B cell (primary cell): Measurements from ENCODE around the gene ENG. TPM values are rescaled to one million over a fixed set of nuclear protein-coding genes. Genes with fewer than 3 reads are reported as not detected.
A peak's percentile ranks its signal among the peaks of the same experiment; 100 is the strongest.

Experiments used
- ATAC-seq: fragments of 200-7000 bp; cut with Tn5 transposase; one replicate; pipeline ENCODE4 v1.10.0; 2021; ENCODE audit warnings: low read depth, mild to moderate bottlenecking, moderate number of reproducible peaks, moderate library complexity
- CTCF ChIA-PET: fragments of 350-600 bp; sonication (Branson Sonifier 250); formaldehyde crosslinking; loops from one replicate; lab custom pipeline; 2021; ENCODE audit warnings: antibody characterized with exemption, inconsistent platforms; lab: Charles Lee
- POLR2A ChIA-PET: fragments of 350-600 bp; sonication (Branson Sonifier 250); formaldehyde crosslinking; loops from one replicate; lab custom pipeline; 2021; ENCODE audit warnings: antibody characterized with exemption; lab: Charles Lee
- DNase-seq: peaks from one replicate; pipeline ENCODE4 v3.0.0; 2013
- H2AFZ ChIP-seq: 2 replicates; pipeline ENCODE4 v1.6.1; 2012; ENCODE audit warnings: mild to moderate bottlenecking, low read depth, low read length; ENCODE audit not compliant: insufficient read depth, poor library complexity, severe bottlenecking
- H3K27ac ChIP-seq, 2 donors: 1 replicate in 1 of 2; 2 replicates in 1 of 2; pipeline ENCODE4 v1.5.1; 2012 to 2013; ENCODE audit warnings: low read length in 2 of 2, mild to moderate bottlenecking in 2 of 2, moderate library complexity in 1 of 2
- H3K27me3 ChIP-seq, 4 experiments: fragments of 200-600 bp in 1 of 4; sonication (generic) in 1 of 4; replicated peaks in 1 of 4; 1 replicate in 2 of 4; 2 replicates in 2 of 4; pipeline versions ENCODE4 v1.6.1 to v1.7.0; 2013 to 2016; ENCODE audit warnings: low read length in 3 of 4, mild to moderate bottlenecking in 2 of 4, mixed read lengths in 1 of 4, moderate library complexity in 1 of 4; ENCODE audit not compliant: insufficient read depth in 4 of 4, control insufficient read depth in 3 of 4; ENCODE audit errors: control extremely low read depth in 1 of 4
- H3K36me3 ChIP-seq, 2 experiments: replicated peaks in 1 of 2; 1 replicate in 1 of 2; 2 replicates in 1 of 2; pipeline versions ENCODE4 v1.6.1 to v1.7.1; 2013; ENCODE audit warnings: low read length in 1 of 2; ENCODE audit not compliant: insufficient read depth in 2 of 2, control insufficient read depth in 1 of 2; ENCODE audit errors: control extremely low read depth in 1 of 2, extremely low read depth in 1 of 2
- H3K4me1 ChIP-seq, 2 donors: fragments of 200-600 bp in 1 of 2; sonication (generic) in 1 of 2; 1 replicate in 1 of 2; 2 replicates in 1 of 2; pipeline versions ENCODE4 v1.5.1 to v1.6.1; 2013 to 2017; ENCODE audit warnings: low read length in 2 of 2; ENCODE audit not compliant: control insufficient read depth in 2 of 2, insufficient read depth in 2 of 2
- H3K4me2 ChIP-seq: replicated peaks from 2 replicates; pipeline ENCODE3; 2012; ENCODE audit warnings: mild to moderate bottlenecking, low read depth, low read length; ENCODE audit not compliant: poor library complexity, severe bottlenecking
- H3K4me3 ChIP-seq, 5 experiments: fragments of 200-600 bp in 1 of 5; sonication (generic) in 1 of 5; 1 replicate in 3 of 5; 2 replicates in 2 of 5; pipeline versions ENCODE4 v1.5.1 to v1.7.0; 2011 to 2016; ENCODE audit warnings: low read length in 4 of 5, mild to moderate bottlenecking in 4 of 5, low read depth in 2 of 5, control low read depth in 1 of 5, moderate library complexity in 1 of 5; ENCODE audit not compliant: insufficient read depth in 1 of 5; ENCODE audit errors: control extremely low read depth in 1 of 5, extremely low read depth in 1 of 5
- H3K79me2 ChIP-seq: fragments of 200-600 bp; sonication (generic); one replicate; pipeline ENCODE4 v1.6.0; 2016; ENCODE audit warnings: low read length; ENCODE audit not compliant: control insufficient read depth, insufficient read depth
- H3K9ac ChIP-seq: fragments of 200-600 bp; sonication (generic); 2 replicates; pipeline ENCODE4 v1.6.1; 2017; ENCODE audit warnings: mild to moderate bottlenecking, low read length, moderate library complexity
- H3K9me3 ChIP-seq, 3 donors: one replicate each; pipeline versions ENCODE4 v1.6.1 to v1.7.1; 2013; ENCODE audit warnings: low read length in 2 of 3; ENCODE audit not compliant: control insufficient read depth in 2 of 3, insufficient read depth in 1 of 3; ENCODE audit errors: control extremely low read depth in 1 of 3
- H4K20me1 ChIP-seq: 2 replicates; pipeline ENCODE4 v1.6.0; 2012; ENCODE audit warnings: mild to moderate bottlenecking, low read length; ENCODE audit not compliant: insufficient read depth, control insufficient read depth, poor library complexity, severe bottlenecking
- H3K27ac Mint-ChIP-seq: one replicate; pipeline ENCODE4 v1.8.0; 2021; ENCODE audit warnings: mixed read lengths
- H3K27me3 Mint-ChIP-seq: one replicate; pipeline ENCODE4 v1.8.0; 2021; ENCODE audit warnings: mixed read lengths
- H3K4me1 Mint-ChIP-seq: one replicate; pipeline ENCODE4 v1.8.0; 2021; ENCODE audit warnings: mixed read lengths
- H3K4me3 Mint-ChIP-seq: one replicate; pipeline ENCODE4 v1.8.0; 2021; ENCODE audit warnings: mixed read lengths
- H3K9me3 Mint-ChIP-seq: one replicate; pipeline ENCODE4 v1.8.0; 2022; ENCODE audit warnings: mixed read lengths; ENCODE audit not compliant: insufficient read depth
- EZH2 ChIP-seq: IDR thresholded peaks from 2 replicates; pipeline ENCODE4 v1.6.1; 2012; ENCODE audit warnings: borderline replicate concordance, low read depth, mild to moderate bottlenecking, moderate library complexity, low read length; ENCODE audit not compliant: insufficient read depth, poor library complexity, severe bottlenecking
- WGBS: methylation state at CpG from one replicate; pipeline ENCODE4 v1.1.5; 2013; ENCODE audit warnings: missing lambda C conversion rate; ENCODE audit not compliant: insufficient coverage; 5-methylcytosine and 5-hydroxymethylcytosine counted together
- intact Hi-C: fragments of 100-400 bp; cut with micrococcal nuclease; formaldehyde crosslinking; loops from one replicate; pipeline ENCODE4 v1.10.0; 2022
- polyA plus RNA-seq: library from polyadenylated mRNA; depleted of rRNA; stranded (reverse); fragments of >200 nt; gene quantifications from 2 replicates; pipeline ENCODE4 v1.2.3, GENCODE V29; 2012
- total RNA-seq, 2 donors: library from RNA; stranded (reverse); fragments of 120-200 nt in 1 of 2; gene quantifications; 1 replicate in 1 of 2; 2 replicates in 1 of 2; pipeline versions ENCODE4 v1.2.3 to v1.2.4, GENCODE V29; 2013 to 2022
- TF ChIP-seq, protein P1 (sequence below): fragments of 200-600 bp; IDR thresholded peaks from one replicate; pipeline ENCODE4 v1.8.0; 2022; ENCODE audit warnings: antibody characterized with exemption, mild to moderate bottlenecking

Gene ENG
- total and polyA plus RNA-seq, 2 donors (not counting 1 experiment from before 2014, with no cell fraction given): 5.4 to 12.6 TPM

DNA sequence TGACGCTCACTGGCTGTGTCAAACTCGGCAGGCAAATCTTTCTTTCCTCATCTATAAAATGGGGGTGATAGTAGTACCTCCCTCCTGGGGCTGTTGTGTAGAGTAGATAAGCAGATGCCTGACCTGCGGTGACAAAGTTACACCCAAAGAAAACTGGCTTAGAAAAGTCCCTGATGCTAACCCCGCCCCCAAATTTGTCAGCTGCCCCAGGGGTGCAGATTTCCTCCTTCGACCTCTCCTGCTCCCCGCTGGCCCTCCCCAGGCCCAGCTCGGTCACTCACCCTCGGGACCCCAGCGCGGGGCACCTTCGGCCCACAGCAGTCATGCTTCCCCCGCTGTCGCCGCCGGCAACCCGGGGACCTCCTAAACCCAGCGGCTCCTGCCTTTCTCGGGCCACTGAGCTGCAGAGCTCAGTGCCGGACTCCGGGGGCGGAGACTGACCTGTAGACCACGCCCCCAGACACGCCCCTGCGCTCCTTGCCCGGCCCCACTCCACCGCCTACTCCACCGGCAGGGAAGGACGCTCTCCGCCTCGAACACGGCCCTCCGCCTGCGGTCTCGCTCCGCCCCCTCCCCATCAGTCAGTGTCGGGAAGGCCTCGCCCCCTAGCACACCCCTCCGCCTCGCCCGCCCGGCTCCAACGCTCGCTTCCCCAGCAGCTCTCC, 83.4 kb downstream of the ENG start:
- Histone ChIP-seq H3K4me2 (peak overlapping the region; percentile 86), H3K9me3 (no peaks in the 10 kb centered on the region), H3K4me3 (peak overlapping the region; percentile 43 to 73 (median 64)), H3K36me3 (peaks cover 0 to 81% of the 10 kb centered on the region in 2 experiments), H2AFZ (peak overlapping the region; percentile 55), H3K79me2 (peaks cover 93% of the 10 kb centered on the region), H3K27ac (peak overlapping the region; percentile 77 to 94), H3K9ac (peak overlapping the region; percentile 68), H3K27me3 (no peaks in the 10 kb centered on the region), H3K4me1 (peaks cover 55 to 90% of the 10 kb centered on the region in 2 donors), H4K20me1 (peaks cover 97% of the 10 kb centered on the region)
- H3K27me3 Mint-ChIP-seq: no peaks in the 10 kb centered on the region
- intact Hi-C loops: loop anchor here (1.0 to 10.0 kb wide), 9 partner anchors 8 to 354 kb away; partner anchors contain the start of genes FPGS, PTGES2, PTRH1 and ST6GALNAC4
- WGBS: 2% methylated on average over 41 of the region's 43 CpGs
- peak overlapping the region; percentile 95 for H3K27ac Mint-ChIP-seq
- H3K9me3 Mint-ChIP-seq: no peaks in the 10 kb centered on the region
- H3K4me3 Mint-ChIP-seq: peak overlapping the region; percentile 94
- CTCF ChIA-PET: interaction anchor here (0.5 to 5.2 kb wide), 17 partner anchors 8 to 181 kb away, joined by 3 to 47 read pairs (median 4); partner anchors contain the start of genes CDK9, FPGS and TOR2A
- peak; percentile 95 for DNase-seq
- peak; percentile 86 for ATAC-seq
- peaks cover 68% of the 10 kb centered on the region for H3K4me1 Mint-ChIP-seq
- TF ChIP-seq, protein P1, sequence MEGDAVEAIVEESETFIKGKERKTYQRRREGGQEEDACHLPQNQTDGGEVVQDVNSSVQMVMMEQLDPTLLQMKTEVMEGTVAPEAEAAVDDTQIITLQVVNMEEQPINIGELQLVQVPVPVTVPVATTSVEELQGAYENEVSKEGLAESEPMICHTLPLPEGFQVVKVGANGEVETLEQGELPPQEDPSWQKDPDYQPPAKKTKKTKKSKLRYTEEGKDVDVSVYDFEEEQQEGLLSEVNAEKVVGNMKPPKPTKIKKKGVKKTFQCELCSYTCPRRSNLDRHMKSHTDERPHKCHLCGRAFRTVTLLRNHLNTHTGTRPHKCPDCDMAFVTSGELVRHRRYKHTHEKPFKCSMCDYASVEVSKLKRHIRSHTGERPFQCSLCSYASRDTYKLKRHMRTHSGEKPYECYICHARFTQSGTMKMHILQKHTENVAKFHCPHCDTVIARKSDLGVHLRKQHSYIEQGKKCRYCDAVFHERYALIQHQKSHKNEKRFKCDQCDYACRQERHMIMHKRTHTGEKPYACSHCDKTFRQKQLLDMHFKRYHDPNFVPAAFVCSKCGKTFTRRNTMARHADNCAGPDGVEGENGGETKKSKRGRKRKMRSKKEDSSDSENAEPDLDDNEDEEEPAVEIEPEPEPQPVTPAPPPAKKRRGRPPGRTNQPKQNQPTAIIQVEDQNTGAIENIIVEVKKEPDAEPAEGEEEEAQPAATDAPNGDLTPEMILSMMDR: no peak
- no peak for TF ChIP-seq EZH2
- POLR2A ChIA-PET: interaction anchor here (0.6 to 3.6 kb wide), 15 partner anchors 9 to 211 kb away, joined by 3 to 37 read pairs (median 4); partner anchors contain the start of genes CDK9, FPGS, ST6GALNAC4 and TOR2A

DNA sequence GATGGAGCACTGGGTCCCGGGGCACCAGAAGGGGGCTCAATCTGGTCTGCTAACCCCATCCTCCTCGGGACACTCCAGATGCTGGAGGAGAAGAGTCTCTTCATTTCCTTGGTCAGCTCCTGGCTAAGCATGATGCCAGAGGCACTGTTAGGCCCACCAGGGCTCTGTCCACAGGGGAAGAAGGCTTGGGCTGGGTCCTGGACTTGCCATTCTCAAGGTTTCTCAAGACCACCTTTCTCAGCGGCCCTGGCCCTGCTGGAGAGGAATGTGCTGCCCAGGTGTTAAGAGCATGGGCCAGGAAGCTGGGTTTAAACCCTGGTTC, 83.9 kb downstream of the ENG start:
- WGBS: 21% methylated on average over 2 of the region's 3 CpGs
- ATAC-seq (no peak), DNase-seq (no peak)
- TF ChIP-seq EZH2: no peak
- TF ChIP-seq, protein P1: no peak
- Histone ChIP-seq H3K36me3 (peaks cover 0 to 86% of the 10 kb centered on the region in 2 experiments), H3K27ac (peak overlapping the region; percentile 77 to 94), H2AFZ (peak overlapping the region; percentile 55), H3K4me3 (peak overlapping the region; percentile 43 to 73 (median 64)), H3K4me2 (peak overlapping the region; percentile 86), H4K20me1 (peaks cover 97% of the 10 kb centered on the region), H3K9ac (peak overlapping the region; percentile 68), H3K4me1 (peaks cover 55 to 87% of the 10 kb centered on the region in 2 donors), H3K27me3 (no peaks in the 10 kb centered on the region), H3K79me2 (peaks cover 94% of the 10 kb centered on the region), H3K9me3 (no peaks in the 10 kb centered on the region)
- Mint-ChIP-seq H3K4me3 (peak overlapping the region; percentile 94), H3K27ac (peak overlapping the region; percentile 95), H3K27me3 (no peaks in the 10 kb centered on the region), H3K9me3 (no peaks in the 10 kb centered on the region), H3K4me1 (peaks cover 71% of the 10 kb centered on the region)
- ChIA-PET CTCF (interaction anchor here (0.6 to 5.2 kb wide), 14 partner anchors 9 to 181 kb away, joined by 3 to 47 read pairs (median 4); partner anchors contain the start of genes CDK9, FPGS and TOR2A), POLR2A (interaction anchor here (0.8 to 3.6 kb wide), 14 partner anchors 9 to 211 kb away, joined by 3 to 37 read pairs (median 4); partner anchors contain the start of genes CDK9, FPGS, ST6GALNAC4 and TOR2A)
- intact Hi-C loops: loop anchor here (2.0 to 10.0 kb wide), 3 partner anchors 156 to 354 kb away; partner anchors contain the start of genes PTGES2 and STXBP1
